A549 (cell line): ENCODE measurements around the gene PCNX1.

Experiments used
- CTCF ChIP-seq: fragments of >200 bp; sonication (Bioruptor Twin); formaldehyde crosslinking; IDR thresholded peaks from 3 replicates; pipeline ENCODE4 v1.5.1; 2016
- EP300 ChIP-seq, 2 experiments: fragments of >200 bp; sonication (Bioruptor Twin); formaldehyde crosslinking; IDR thresholded peaks; 2 replicates in 1 of 2; 3 replicates in 1 of 2; pipeline ENCODE4 v1.6.1; 2016 to 2017
- KDM1A ChIP-seq: fragments of 200-600 bp; sonication (generic); IDR thresholded peaks from 2 replicates; pipeline ENCODE4 v1.6.1; 2016; ENCODE audit warnings: low read depth, mild to moderate bottlenecking
- NR3C1 ChIP-seq: fragments of >200 bp; sonication (Bioruptor Twin); formaldehyde crosslinking; IDR thresholded peaks from 3 replicates; pipeline ENCODE4 v1.6.1; 2017
- POLR2A ChIP-seq: IDR thresholded peaks from 2 replicates; pipeline ENCODE4 v1.6.1; 2012; ENCODE audit warnings: mild to moderate bottlenecking, low read length
- POLR2AphosphoS2 ChIP-seq: conservative IDR thresholded peaks from 2 replicates; pipeline ENCODE4 v1.6.1; 2012; ENCODE audit warnings: low read length, improper control_type of control experiment, inconsistent platforms
- RCOR1 ChIP-seq: fragments of 150-350 bp; IDR thresholded peaks from 2 replicates; pipeline ENCODE4 v1.6.1; 2014; ENCODE audit warnings: antibody characterized with exemption, low read length, low read depth
- REST ChIP-seq: fragments of 200-600 bp; sonication (generic); IDR thresholded peaks from 2 replicates; pipeline ENCODE4 v1.6.1; 2016; ENCODE audit warnings: antibody characterized with exemption, mild to moderate bottlenecking, moderate library complexity
- RFX5 ChIP-seq: fragments of 450-650 bp; IDR thresholded peaks from 2 replicates; pipeline ENCODE4 v1.7.1; 2014; ENCODE audit warnings: antibody characterized with exemption, mild to moderate bottlenecking, moderate library complexity
- TF ChIP-seq, protein P1 (sequence below): IDR thresholded peaks from 2 replicates; pipeline ENCODE4 v1.6.1; 2012; ENCODE audit warnings: low read depth, borderline replicate concordance

DNA sequence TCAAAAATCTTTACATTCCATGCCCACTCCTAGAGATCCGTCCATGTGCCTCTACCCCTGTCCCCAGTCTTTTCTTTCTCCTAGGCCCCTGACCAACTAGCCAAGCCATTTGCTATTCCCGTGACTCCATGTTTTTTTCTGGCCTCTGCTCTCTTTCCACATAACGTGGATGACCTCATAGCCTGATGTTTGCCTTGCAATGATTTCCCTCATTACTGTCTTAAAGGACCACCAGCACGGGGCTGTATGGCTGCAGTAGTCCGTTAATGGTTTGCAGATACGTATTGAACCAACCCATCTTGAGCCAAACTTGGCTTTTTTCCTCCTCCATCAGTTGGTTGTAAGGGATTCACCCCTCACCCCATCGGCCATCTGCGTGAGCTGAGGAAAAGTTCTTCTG lies 226.0 kb downstream of the PCNX1 start:
- TF ChIP-seq CTCF, result no peak
- TF ChIP-seq KDM1A, result no peak
- TF ChIP-seq, protein P1, sequence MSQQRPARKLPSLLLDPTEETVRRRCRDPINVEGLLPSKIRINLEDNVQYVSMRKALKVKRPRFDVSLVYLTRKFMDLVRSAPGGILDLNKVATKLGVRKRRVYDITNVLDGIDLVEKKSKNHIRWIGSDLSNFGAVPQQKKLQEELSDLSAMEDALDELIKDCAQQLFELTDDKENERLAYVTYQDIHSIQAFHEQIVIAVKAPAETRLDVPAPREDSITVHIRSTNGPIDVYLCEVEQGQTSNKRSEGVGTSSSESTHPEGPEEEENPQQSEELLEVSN, result no peak
- no peak for TF ChIP-seq RCOR1
- no peak for TF ChIP-seq NR3C1
- TF ChIP-seq POLR2A, result no peak
- TF ChIP-seq REST, result no peak
- TF ChIP-seq EP300 (IDR thresholded peaks at IDR 0.05), result no peak
- TF ChIP-seq POLR2AphosphoS2, result no peak
- no peak for TF ChIP-seq RFX5
